ENCODE measurements around the gene PRICKLE4. TPM values are rescaled to one million over a fixed set of nuclear protein-coding genes. Genes with fewer than 3 reads are reported as not detected.

The PRICKLE4 gene
- total and polyA plus RNA-seq, 2 donors (not counting 1 experiment from before 2014, with no cell fraction given): 0.60 TPM; not detected in 1

DNA sequence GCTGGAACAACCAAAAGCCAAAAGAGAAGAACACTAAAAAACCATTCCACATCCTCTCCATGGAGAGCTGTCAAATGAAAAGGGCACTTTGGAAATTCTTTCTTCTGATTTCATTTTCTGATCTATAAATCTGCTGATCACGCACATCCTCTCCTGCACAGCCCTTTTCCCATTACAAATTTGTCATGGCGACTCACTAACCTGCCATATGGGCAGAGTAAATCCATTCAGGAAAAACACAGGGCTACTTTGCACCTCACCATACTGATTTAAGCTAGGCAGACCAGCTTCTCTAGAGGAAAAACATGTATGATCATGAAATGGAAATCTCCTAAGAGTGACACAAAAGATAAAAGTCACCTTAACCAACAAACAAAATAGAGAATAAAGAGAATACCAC lies 32.9 kb downstream of the PRICKLE4 start:
- ATAC-seq (ENCODE audit: low read depth) (no peak), DNase-seq (no peak)
- H3K4me2 ChIP-seq (replicated peaks; ENCODE audit: low read depth, low read length, poor library complexity, severe bottlenecking): no peak overlapping the region
- no peak overlapping the region for H2AFZ ChIP-seq (ENCODE audit: insufficient read depth, low read depth, low read length, poor library complexity, severe bottlenecking)
- no peak for TF ChIP-seq EZH2 (IDR thresholded peaks at IDR 0.05; ENCODE audit: borderline replicate concordance, insufficient read depth, low read depth, low read length, poor library complexity, severe bottlenecking)
- TF ChIP-seq, protein P1, sequence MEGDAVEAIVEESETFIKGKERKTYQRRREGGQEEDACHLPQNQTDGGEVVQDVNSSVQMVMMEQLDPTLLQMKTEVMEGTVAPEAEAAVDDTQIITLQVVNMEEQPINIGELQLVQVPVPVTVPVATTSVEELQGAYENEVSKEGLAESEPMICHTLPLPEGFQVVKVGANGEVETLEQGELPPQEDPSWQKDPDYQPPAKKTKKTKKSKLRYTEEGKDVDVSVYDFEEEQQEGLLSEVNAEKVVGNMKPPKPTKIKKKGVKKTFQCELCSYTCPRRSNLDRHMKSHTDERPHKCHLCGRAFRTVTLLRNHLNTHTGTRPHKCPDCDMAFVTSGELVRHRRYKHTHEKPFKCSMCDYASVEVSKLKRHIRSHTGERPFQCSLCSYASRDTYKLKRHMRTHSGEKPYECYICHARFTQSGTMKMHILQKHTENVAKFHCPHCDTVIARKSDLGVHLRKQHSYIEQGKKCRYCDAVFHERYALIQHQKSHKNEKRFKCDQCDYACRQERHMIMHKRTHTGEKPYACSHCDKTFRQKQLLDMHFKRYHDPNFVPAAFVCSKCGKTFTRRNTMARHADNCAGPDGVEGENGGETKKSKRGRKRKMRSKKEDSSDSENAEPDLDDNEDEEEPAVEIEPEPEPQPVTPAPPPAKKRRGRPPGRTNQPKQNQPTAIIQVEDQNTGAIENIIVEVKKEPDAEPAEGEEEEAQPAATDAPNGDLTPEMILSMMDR (IDR thresholded peaks at IDR 0.05): no peak
- no peak overlapping the region for H3K27ac ChIP-seq (ENCODE audit: low read length in 2 of 2)
- ChIA-PET CTCF (no interaction called here), POLR2A (no interaction called here)
- H3K4me1 Mint-ChIP-seq: no peaks in the 10 kb centered on the region
- H4K20me1 ChIP-seq (ENCODE audit: control insufficient read depth, insufficient read depth, low read length, poor library complexity, severe bottlenecking): no peaks in the 10 kb centered on the region
- no peak overlapping the region for H3K9ac ChIP-seq (ENCODE audit: low read length)
- intact Hi-C loops (cut with micrococcal nuclease): no loop called here
- H3K27me3 Mint-ChIP-seq: no peaks in the 10 kb centered on the region
- H3K36me3 ChIP-seq (replicated peaks in 1 of 2; ENCODE audit: control extremely low read depth in 1 of 2, control insufficient read depth in 1 of 2, extremely low read depth in 1 of 2, insufficient read depth in 2 of 2, low read length in 1 of 2): no peaks in the 10 kb centered on the region
- H3K9me3 Mint-ChIP-seq (ENCODE audit: insufficient read depth): no peaks in the 10 kb centered on the region
- no peak overlapping the region for H3K27ac Mint-ChIP-seq
- no peaks in the 10 kb centered on the region for H3K4me1 ChIP-seq (ENCODE audit: control insufficient read depth in 2 of 2, insufficient read depth in 2 of 2, low read length in 2 of 2)
- H3K4me3 Mint-ChIP-seq: no peak overlapping the region
- WGBS (ENCODE audit: insufficient coverage): 100% methylated on average over 2 of the region's 2 CpGs
- no peaks in the 10 kb centered on the region for H3K27me3 ChIP-seq (replicated peaks in 1 of 4; ENCODE audit: control extremely low read depth in 1 of 4, control insufficient read depth in 3 of 4, insufficient read depth in 4 of 4, low read length in 3 of 4)
- H3K9me3 ChIP-seq (ENCODE audit: control extremely low read depth in 1 of 3, control insufficient read depth in 2 of 3, insufficient read depth in 1 of 3, low read length in 2 of 3): no peaks in the 10 kb centered on the region
- no peaks in the 10 kb centered on the region for H3K79me2 ChIP-seq (ENCODE audit: control insufficient read depth, insufficient read depth, low read length)
- no peak overlapping the region for H3K4me3 ChIP-seq (ENCODE audit: control extremely low read depth in 1 of 5, extremely low read depth in 1 of 5, insufficient read depth in 1 of 5, low read depth in 2 of 5, low read length in 4 of 5)

DNA sequence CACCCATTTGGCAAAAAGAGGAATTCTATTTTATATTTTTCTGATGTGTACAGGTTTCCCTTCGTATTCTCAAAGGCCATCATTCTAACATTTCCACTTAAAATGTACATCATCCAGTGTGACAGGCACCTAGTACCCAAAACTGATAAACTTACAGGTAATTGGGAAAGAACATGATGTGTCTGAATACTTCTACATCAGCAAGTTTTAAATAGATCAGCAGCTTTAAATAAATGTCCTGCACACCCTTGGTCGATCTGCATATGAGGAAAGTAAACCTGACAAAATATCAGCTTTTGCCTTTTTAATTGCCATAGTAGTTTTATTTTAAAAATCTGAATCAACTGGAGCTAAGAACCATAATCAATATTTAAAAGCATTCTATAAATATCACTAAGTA lies 33.4 kb downstream of the PRICKLE4 start:
- Histone ChIP-seq H3K79me2 (ENCODE audit: control insufficient read depth, insufficient read depth, low read length) (no peaks in the 10 kb centered on the region), H3K4me3 (ENCODE audit: control extremely low read depth in 1 of 5, extremely low read depth in 1 of 5, insufficient read depth in 1 of 5, low read depth in 2 of 5, low read length in 4 of 5) (no peak overlapping the region), H3K9me3 (ENCODE audit: control extremely low read depth in 1 of 3, control insufficient read depth in 2 of 3, insufficient read depth in 1 of 3, low read length in 2 of 3) (no peaks in the 10 kb centered on the region), H2AFZ (ENCODE audit: insufficient read depth, low read depth, low read length, poor library complexity, severe bottlenecking) (no peak overlapping the region), H4K20me1 (ENCODE audit: control insufficient read depth, insufficient read depth, low read length, poor library complexity, severe bottlenecking) (no peaks in the 10 kb centered on the region), H3K36me3 (replicated peaks in 1 of 2; ENCODE audit: control extremely low read depth in 1 of 2, control insufficient read depth in 1 of 2, extremely low read depth in 1 of 2, insufficient read depth in 2 of 2, low read length in 1 of 2) (no peaks in the 10 kb centered on the region), H3K9ac (ENCODE audit: low read length) (no peak overlapping the region), H3K4me2 (replicated peaks; ENCODE audit: low read depth, low read length, poor library complexity, severe bottlenecking) (no peak overlapping the region), H3K27me3 (replicated peaks in 1 of 4; ENCODE audit: control extremely low read depth in 1 of 4, control insufficient read depth in 3 of 4, insufficient read depth in 4 of 4, low read length in 3 of 4) (no peaks in the 10 kb centered on the region), H3K4me1 (ENCODE audit: control insufficient read depth in 2 of 2, insufficient read depth in 2 of 2, low read length in 2 of 2) (no peaks in the 10 kb centered on the region), H3K27ac (ENCODE audit: low read length in 2 of 2) (no peak overlapping the region)
- H3K4me3 Mint-ChIP-seq: no peak overlapping the region
- whole genome bisulfite sequencing (ENCODE audit: insufficient coverage): no CpG with 5 or more reads among the region's 2 CpGs
- H3K27ac Mint-ChIP-seq: no peak overlapping the region
- no peaks in the 10 kb centered on the region for H3K4me1 Mint-ChIP-seq
- ATAC-seq (ENCODE audit: low read depth) (no peak), DNase-seq (no peak)
- H3K27me3 Mint-ChIP-seq: no peaks in the 10 kb centered on the region
- ChIA-PET CTCF (interaction anchor here (1.5 kb wide), 1 partner anchor 27 kb away, joined by 3 read pairs; the partner anchor contains the start of gene TOMM6), POLR2A (no interaction called here)
- no peaks in the 10 kb centered on the region for H3K9me3 Mint-ChIP-seq (ENCODE audit: insufficient read depth)
- TF ChIP-seq, protein P1 (IDR thresholded peaks at IDR 0.05): no peak
- TF ChIP-seq EZH2 (IDR thresholded peaks at IDR 0.05; ENCODE audit: borderline replicate concordance, insufficient read depth, low read depth, low read length, poor library complexity, severe bottlenecking): no peak
- intact Hi-C loops (cut with micrococcal nuclease): no loop called here

Data from B cell (primary cell).